ENCODE data around the gene CACNA1A.
A peak's percentile ranks its signal among the peaks of the same experiment; 100 is the strongest.
"Not testable (repeated sequence)": the region's sequence is repeated elsewhere in the genome, so short reads cannot be mapped to it uniquely, and the experiment has no call there.

The CACNA1A gene

GRCh38 chr19:13215572-13216380, 290.5 kb downstream of the CACNA1A start:
- DNase-seq: peak; percentile 24

GRCh38 chr19:13214036-13214730, 292.1 kb downstream of the CACNA1A start:
- no peak for DNase-seq

DNA sequence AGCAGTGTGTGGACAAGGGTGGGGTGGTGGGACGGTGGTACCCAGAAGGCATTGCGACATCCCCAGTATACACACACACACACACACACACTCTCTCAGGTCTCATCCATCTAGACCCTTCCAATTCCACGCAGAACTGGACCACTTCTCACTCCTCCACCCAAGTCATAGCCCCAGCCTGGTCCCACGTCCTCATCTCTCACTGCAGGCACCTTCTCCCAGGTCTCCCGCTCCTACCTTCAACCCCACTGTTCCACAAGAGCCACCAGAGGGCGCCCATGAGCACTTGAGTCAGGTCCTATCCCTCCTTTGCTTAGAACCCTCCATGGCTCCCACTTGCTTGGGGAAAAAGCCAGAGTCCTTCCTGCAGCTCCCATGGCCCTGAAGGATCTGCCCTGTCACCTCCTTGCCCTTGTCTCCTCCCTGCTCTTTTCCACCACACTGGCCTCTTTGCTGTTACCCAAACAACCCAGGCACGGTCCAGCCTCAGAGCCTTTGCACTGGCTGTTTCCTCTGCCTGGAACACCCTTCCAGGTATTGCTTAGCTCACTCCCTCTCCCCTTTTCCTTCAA, 293.4 kb downstream of the CACNA1A start:
- peak; percentile 81 for DNase-seq

- no peak for DNase-seq
Observed at GRCh38 chr19:13211426-13212308, 294.6 kb downstream of the CACNA1A start.

DNA sequence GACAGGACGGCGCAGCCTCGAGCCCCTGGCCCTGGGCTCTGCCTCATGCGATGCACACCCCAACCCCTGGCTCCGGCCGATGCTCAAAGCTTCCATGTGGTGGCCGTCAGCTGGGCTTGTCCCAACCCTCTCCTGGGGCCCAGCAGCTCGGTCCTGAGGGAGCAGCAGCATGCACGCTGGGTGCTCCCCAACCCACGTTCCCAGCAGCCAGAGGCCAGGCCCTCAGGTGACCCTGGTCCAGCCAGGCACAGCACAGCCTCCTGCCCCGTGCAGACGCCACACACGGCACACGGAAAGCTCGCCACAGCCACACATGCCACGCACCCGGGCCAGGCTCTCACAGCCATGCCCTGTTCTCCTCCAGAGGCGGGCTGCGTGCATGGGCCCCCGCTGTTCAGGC, 295.3 kb downstream of the CACNA1A start:
- no peak for DNase-seq

DNA sequence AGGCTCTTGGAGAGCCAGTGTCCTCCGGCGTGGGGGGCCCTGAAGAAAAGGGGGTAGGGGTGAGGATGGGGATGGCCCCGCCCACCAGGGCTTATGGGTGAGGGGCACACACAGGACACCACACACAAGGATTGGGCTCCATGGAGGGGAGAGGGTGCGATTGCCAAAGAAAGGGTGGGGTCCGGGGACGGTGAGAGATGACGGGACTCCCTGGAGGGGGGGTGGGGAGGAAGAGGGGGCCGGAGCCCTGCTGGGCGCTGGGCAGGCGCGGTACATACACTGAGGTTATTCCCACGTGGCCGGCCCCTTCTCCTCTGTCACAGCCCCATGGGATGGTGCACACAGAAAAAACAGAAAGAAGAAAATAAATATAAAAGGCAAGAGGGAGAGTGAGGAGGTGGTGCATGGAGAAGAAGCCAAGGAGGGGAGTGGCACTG, 295.9 kb downstream of the CACNA1A start:
- no peak for DNase-seq

DNA sequence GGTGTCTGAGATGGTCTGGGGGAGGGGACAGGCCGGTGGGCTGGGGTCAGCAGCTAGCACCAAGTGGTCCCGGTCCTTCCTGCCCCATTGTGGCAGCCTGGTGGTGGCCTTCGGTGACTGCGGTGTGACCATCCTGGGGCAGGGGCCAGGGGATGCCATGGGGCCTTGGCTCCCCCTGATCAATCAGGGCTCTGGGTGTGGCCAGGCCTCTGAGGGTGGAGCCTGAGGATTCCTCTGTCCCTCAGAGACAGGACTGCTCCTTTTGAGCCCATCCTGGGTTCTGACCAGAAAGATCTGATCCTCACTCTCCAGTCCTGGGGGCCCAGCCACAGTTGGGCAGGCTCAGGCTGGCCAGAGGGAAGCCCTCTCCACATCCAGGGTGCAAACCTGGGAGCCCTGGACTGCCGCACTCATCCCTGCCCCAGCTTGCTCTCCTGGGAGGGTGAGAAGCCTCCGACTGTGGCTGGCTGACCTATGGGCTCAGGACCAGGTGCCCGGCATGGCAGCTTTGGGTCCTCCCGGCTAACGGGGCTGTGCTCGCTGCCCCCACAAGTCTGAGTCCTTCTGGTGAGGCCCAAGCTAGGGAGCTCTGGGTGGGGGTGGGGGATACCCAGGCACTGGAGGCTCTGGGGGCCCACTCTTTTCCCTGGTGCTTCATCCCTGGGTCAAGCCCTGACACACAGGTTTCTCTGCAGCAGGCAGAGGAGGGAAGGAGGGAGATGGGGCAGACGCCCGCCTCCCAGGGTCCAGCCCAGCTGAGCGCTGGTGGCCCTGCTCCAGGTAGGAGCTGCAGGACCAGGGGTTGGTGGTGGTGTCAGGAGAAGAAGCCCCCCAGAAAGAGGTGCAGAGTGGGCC, 296.6 kb downstream of the CACNA1A start:
- DNase-seq: no peak

- DNase-seq: no peak
Observed at GRCh38 chr19:13208672-13209483, 297.4 kb downstream of the CACNA1A start.

GRCh38 chr19:13207846-13208671, 298.2 kb downstream of the CACNA1A start:
- peak; percentile 62 for DNase-seq

- no peak for DNase-seq
Observed at GRCh38 chr19:13207237-13207845, 298.9 kb downstream of the CACNA1A start.

DNA sequence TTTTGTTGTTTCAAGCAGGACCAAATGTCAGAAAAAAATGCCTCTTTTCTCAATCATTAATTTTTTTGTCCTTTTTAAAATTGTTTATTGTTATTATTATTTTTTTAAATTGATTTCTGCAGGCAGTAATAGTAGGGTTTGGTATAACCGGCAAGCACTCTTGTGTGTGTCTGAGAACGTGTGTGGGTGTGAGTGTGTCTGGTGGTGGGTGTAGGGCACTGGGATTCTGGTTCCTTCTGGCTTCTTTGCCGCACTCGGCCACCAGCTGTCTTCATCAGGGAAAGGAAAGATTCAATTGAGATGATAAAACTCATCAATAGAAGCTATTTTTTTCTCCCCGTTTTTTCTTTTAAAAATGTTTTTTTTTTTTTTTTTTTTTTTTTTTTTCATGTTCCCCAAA, 299.7 kb downstream of the CACNA1A start:
- DNase-seq: no peak

DNA sequence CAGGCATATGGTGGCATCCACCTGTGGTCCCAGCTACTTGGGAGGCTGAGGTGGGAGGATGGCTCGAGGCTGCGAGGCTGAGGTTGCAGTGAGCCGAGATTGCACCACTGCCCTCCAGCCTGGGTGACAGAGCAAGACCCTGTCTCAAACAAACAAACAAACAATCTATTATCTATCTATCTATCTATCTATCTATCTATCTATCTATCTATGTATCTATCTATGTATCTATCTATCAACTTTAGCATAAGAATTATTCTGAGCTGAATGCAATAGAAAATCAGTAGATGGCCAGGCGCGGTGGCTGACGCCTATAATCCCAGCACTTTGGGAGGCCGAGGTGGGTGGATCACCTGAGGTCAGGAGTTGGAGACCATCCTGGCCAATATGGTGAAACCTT, 304.2 kb downstream of the CACNA1A start:
- DNase-seq: not testable (repeated sequence)

DNA sequence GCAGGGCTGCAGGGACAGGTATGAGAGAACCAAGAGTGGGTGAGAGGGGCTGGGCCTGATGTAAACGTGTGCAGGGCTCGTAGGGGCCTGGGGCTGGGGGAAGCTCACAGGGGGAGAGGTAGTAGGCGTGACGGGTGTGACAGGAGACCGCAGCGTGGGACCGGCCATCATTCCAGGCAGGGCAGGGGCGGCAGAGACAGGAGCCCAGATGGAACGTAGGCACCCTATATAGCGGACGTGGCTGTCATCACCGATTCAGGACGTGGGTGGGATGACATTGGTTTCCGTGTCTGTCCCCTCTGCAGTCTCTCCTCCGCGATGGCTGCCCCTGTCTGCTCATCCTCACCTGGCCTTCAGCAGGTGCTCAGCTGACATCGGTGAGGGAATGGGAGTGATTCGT, 307.6 kb downstream of the CACNA1A start:
- no peak for DNase-seq

DNA sequence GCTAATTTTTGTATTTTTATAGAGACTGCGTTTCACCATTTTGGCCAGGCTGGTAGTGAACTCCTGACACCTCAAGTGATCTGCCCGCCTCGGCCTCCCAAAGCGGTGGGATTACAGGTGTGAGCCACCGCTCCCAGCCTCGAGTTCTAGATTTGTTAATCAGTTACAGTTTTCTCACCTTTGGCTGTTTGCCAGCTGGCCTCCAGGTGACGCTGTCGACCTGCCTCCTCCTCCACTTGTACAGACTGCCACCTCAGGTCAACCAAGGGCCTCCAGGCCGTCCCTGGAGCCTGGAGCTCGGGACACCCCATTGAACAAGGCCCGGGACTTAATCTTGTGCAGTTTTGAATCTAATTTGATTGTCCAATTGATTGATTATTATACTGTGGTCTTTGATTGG, 310.6 kb downstream of the CACNA1A start:
- peak; percentile 60 for DNase-seq

GRCh38 chr19:13190781-13191540, 315.3 kb downstream of the CACNA1A start:
- peak; percentile 44 for DNase-seq

- no peak for DNase-seq
Observed at GRCh38 chr19:13189600-13189999, 316.7 kb downstream of the CACNA1A start.

- no peak for DNase-seq
Observed at GRCh38 chr19:13187419-13187818, 318.9 kb downstream of the CACNA1A start.

GRCh38 chr19:13186688-13187087, 319.6 kb downstream of the CACNA1A start:
- not testable (repeated sequence) for DNase-seq
